HG02610 (cell line): ENCODE data around the gene SPHK1.

ENCODE experiments used
- ATAC-seq: cut with Tn5 transposase; IDR thresholded peaks from one replicate; pipeline ENCODE4 v1.9.1; 2021; ENCODE audit warnings: mild to moderate bottlenecking, moderate library complexity; ENCODE audit not compliant: unreplicated experiment

SPHK1 gene

GRCh38 chr17:76383546-76384221 is 725 bp upstream of the SPHK1 start:
- ATAC-seq = no peak

DNA sequence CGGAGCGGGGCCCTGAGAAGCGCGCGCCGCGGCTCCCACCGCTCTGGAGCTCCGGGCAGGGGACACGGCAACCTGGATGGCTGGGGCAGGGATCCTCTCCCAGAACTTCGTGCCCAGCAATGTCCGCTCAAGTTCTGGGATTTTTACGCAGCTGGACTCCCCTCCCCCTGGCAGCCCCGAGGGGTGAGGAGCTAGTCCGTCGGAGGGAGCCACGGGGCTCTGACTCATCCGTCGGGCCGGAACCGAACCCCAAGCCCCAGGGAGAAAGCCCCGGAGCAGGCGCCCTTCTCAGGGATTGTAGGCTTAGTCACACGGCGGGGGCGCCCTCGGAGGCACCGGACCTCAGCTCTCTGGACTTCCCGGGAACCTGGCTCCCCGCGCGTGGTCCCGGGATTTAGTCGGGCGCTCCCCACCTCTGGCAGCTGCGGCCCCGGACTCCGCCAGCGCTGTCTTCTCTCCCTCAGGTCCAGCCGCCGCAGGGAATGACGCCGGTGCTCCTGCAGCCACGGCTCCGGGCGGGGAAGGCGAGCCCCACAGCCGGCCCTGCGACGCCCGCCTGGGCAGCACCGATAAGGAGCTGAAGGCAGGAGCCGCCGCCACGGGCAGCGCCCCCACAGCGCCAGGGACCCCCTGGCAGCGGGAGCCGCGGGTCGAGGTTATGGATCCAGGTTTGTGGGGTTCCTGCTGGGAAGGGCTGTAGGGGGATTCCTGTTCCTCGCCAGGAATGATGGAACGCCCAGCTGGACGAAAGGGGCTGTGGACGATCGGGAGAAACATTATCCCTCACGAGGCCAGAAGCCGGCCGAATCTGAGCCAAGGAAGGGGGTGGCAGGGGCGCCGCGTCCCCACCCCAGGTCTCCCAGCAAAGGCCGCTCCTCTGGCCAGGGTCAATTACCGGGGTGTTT is 830 bp downstream of the SPHK1 start:
- peak; percentile 6 for ATAC-seq

DNA sequence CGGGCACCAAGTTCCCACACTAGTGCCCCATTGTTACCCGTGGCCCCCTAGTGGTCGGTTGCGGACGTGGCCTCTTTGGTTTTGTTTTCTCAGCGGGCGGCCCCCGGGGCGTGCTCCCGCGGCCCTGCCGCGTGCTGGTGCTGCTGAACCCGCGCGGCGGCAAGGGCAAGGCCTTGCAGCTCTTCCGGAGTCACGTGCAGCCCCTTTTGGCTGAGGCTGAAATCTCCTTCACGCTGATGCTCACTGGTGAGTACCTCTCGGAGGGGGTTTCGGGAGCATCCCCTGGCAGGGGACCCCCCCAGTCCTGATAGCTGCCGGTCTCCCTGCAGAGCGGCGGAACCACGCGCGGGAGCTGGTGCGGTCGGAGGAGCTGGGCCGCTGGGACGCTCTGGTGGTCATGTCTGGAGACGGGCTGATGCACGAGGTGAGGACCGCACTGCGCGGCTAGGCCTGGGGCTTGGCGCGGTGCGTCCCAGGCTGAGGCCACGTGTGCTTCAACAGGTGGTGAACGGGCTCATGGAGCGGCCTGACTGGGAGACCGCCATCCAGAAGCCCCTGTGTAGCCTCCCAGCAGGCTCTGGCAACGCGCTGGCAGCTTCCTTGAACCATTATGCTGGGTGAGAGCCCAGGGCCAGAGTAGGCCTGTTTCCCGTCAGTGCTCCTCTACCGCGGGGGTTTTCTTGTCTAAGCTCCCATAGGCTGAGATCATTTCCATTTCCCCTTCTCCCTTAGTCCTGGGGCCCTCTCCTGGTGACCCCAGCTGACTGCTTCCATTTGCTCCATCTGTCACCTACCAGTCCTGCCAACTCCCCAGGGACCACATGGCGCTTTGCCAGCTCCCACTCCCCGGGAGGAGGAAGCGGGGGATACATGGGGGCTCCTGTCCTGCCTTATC is 1.7 kb downstream of the SPHK1 start:
- ATAC-seq = no peak

- ATAC-seq = no peak
Measured at GRCh38 chr17:76386966-76387765, 2.8 kb downstream of the SPHK1 start.

GRCh38 chr17:76388966-76389888 is 4.8 kb downstream of the SPHK1 start:
- no peak for ATAC-seq

- ATAC-seq = no peak
Measured at GRCh38 chr17:76390003-76390421, 5.6 kb downstream of the SPHK1 start.

GRCh38 chr17:76391200-76391715 is 6.8 kb downstream of the SPHK1 start:
- ATAC-seq = no peak

DNA sequence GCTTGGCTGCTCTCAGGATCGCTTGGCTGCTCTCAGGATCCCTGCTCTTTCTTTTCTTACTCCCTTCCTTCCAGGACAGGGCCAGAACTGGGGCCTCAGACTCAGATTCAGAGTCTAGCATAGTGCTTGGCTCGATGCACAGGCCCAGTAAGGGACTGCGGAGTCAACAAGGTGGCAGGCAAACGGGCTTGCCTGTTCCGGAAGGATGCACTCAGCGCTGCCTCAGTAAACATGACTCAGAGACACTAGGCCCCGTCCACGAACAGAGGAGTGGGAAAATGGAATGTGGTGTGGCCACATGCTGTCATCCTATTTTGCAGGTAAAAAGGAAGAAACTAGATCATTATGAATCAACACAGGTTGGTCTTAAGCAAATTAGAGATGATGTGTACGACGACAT is 9.8 kb downstream of the SPHK1 start:
- no peak for ATAC-seq

- no peak for ATAC-seq
Measured at GRCh38 chr17:76395980-76396379, 11.6 kb downstream of the SPHK1 start.

GRCh38 chr17:76397184-76397583 is 12.8 kb downstream of the SPHK1 start:
- ATAC-seq = no peak

DNA sequence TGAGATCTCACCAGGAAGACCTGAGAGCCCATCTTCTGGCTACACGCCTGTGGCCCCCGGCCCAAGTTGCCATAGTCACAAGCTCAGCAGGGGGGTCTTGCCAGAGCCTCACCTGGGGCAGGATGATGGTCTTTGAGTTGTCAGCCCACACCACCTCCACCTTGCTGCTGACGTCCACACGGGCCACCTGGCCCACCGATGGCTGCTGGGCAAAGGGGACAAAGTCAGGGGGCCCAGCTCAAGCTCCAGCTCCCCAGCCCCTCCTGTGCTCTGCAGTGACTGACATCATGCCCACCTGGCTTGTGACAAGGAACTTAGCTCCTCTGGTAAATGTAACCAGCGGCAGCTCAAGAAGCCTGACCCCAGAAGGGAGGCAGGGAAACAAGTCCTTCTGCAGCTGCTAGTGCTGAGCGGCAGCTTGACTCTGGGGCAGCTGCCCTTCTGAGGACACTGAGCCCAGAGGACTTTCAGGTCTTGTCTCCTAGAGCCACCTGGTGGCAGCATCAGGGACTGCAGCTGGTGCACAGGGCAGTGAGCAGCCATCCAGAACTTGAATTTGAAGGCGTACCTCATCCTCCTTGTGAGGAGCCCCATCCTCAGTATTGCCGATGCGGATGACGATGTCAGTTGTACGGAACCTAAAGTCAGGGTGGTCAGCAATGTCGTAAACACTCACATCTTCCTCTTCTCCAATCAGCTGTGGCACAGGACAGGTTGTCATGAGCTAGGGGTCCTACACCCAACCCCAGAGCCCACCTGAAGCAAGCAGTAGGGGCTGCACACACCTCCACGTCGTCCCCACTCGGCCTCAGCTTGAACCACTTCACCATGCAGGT is 13.5 kb downstream of the SPHK1 start:
- no peak for ATAC-seq

- no peak for ATAC-seq
Measured at GRCh38 chr17:76398523-76399174, 14.2 kb downstream of the SPHK1 start.

- ATAC-seq = no peak
Measured at GRCh38 chr17:76399175-76400172, 15.1 kb downstream of the SPHK1 start.

DNA sequence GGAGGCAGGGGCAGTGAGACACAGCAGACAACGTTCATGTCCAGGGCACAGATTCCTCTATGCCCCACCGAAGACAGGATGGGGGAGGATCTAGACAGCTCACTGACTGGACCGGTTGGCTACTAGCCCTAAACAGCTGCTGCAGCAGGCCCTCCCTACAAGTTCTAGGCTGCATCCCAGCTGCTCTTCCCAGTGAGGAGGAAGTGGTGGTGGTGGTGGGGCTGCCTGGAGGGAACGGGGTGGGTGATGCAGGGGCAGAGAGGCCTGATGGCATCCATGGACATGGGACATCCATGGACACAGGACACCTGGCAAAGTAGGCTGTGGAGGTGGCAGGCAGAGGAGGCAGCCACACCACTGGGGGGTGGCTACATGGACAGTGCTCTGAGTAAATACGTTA is 18.3 kb downstream of the SPHK1 start:
- no peak for ATAC-seq

DNA sequence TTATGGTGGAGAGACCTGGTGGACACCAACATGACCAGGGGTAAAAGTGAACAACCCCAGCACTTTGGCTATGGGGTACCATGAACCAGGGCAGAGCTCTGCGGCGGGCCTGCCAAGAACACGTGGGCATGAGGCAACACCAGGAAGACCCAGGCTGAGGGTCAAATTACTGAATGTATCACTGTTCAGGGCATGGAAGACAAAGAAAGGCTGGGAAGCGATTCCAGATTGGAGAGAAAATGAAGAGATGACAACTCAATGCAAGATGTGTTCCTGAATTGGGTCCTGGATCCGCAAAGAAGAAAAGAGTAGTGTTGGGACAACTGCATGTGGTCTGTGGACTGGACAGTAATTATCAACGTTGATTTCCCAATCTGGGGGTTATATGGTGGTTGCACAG is 19.8 kb downstream of the SPHK1 start:
- ATAC-seq = no peak

DNA sequence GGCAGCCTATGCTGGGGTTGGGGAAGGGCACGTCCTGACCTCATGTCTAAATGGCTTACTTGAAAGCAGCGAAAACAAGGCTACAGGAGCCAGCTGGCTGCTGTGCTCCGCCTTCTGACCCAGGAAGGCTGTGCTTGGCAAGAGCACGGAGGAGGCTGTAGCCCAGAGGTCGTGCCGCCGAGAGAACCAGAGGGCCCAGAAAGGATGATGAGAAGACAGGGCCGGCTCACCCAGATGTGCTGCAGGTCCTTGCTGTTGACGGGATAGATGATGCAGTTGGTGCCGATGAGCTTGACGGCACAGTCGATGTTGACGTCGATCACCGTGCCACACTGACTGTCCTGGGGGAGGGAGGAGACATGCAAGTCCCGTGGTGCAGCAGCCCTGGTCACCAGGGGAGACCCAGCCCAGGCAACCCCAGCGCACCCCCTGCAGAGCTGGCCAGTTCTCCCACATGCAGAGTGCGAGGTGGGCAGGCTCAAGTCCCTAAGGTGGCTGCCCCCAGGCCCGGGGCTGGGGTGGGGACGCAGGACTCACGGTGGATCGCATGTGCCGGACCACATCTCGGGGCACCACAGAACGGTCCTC is 20.7 kb downstream of the SPHK1 start:
- ATAC-seq = no peak
